OCI-M2 (cell line): ENCODE results near the gene GPR37.

Experiments
- DNase-seq: peaks from one replicate; lab custom pipeline; 2025; ENCODE audit not compliant: unreplicated experiment; lab: John Stamatoyannopoulos, UW

GPR37 gene

DNA sequence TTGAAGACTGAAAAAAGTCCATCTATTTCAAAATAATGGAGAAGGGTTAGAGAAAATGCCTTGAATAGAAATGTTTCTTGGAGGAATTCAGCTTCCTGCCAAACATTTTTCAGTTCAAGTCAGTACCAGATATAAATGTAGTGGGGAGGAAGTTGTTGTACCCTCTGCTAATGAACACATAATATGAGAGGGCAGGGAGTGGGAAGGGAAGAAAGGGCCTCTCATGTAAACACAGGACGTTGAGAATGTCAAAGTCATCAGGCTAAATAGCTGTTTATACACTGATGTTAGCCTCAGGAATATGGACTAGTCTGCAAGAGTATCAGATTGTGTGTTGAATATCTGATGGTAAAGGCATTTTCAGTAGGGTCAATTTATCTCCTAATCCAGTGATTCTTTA is 37.0 kb downstream of the GPR37 start:
- DNase-seq, result no peak

DNA sequence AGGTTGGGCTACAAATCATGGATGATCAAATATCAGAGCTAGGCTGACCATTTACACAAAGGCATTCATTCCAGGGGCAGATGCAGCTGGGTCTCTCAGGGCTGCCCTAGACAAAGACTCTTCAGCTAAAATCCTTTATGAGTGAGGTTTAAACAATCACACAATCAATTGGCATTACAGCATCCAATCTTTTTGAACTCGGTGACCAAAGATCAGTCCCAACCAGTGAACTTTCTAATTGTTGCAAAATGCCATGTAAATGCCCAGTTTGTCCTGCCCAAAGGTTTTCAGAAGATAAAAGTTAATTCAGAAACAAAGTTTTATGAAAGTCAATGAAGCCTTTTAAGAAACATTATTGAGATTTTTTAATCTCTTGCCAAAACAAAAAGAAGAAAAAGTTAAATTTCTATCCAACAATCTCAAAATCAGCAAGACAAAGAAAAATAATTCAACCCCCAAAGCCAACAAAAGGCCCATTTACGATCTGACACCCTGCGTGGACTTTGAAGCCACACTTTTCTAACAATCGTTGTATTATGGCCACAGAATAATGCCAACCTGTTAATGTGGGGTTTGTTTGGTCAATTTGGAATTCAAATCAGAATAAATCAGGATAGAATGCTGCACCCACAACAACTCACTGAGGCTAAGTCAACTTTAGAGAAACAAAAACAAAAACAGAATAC is 40.9 kb downstream of the GPR37 start:
- no peak for DNase-seq

DNA sequence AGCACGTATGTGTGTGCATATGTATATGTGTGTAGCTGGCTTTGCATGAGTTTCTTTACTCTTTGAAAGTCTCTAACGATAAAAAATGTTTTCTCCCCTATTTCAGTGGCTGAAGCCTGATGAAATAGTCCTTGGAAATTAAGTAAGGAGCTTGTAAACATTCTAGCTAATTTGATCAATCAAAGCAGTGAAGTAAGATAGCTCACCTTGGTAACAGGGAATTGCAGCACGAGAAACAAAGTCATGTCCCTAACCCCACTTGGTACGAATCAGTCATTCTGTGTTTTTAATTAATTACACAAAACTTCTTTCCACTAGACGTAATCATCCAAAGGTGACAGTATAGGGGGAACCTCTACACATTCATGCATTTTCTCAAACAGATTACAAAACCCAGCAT is 41.5 kb downstream of the GPR37 start:
- no peak for DNase-seq

DNA sequence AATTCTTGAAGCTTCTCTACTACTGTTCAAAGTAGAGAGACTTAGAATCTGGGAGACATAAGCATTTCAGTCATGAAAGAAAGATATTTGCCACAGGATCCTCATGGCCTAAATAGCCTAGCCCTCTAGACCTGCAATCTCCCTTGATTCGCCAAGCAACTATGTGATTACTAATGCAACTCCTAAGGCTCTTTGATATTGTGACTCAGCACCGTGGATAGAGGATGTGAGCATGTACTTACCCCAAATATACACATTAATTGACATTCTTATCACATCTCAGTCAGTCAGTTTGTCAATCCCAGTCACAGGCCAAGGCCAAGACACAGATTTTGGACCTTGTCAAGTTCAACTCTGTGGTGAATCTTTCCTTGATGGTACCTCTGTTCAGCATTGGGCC is 42.6 kb downstream of the GPR37 start:
- no peak for DNase-seq

DNA sequence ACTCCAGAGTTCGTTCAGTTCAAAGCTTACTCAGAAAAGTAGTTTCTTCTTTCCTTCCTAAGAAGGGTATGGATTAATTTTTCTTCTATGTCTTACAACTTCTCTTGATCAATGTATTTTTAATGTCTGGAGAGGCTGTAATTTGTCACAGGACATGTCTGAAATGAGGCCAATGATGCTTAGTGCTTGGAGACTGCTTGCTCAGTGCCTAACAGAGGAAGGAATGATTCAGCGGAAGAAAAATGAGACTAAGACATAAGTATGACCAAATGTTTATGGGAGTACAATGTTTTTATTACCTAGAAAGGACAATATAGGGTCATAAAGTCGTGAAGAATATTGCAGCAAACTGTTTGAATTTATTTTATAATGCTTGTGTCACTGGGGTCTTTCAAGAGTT is 43.3 kb downstream of the GPR37 start:
- DNase-seq, result no peak

DNA sequence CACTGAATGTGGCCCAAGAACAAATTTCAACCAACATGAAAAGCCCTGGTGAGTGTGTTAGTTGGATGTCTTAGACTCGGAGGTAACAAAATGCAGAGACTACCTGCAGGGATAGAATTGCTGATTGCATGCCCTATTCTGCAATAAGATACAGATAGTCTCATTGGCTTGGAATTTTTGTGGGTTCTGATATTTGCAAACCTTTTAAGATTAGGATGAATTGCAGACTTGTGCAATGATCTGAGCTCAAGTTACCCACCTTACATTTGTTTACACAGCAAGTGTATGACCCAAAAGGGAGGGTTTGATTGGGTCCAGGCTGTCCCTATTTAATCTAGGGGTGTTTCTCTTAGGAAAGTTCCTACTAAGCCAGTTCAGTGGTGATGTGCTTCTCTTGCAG is 45.4 kb downstream of the GPR37 start:
- DNase-seq, result no peak

DNA sequence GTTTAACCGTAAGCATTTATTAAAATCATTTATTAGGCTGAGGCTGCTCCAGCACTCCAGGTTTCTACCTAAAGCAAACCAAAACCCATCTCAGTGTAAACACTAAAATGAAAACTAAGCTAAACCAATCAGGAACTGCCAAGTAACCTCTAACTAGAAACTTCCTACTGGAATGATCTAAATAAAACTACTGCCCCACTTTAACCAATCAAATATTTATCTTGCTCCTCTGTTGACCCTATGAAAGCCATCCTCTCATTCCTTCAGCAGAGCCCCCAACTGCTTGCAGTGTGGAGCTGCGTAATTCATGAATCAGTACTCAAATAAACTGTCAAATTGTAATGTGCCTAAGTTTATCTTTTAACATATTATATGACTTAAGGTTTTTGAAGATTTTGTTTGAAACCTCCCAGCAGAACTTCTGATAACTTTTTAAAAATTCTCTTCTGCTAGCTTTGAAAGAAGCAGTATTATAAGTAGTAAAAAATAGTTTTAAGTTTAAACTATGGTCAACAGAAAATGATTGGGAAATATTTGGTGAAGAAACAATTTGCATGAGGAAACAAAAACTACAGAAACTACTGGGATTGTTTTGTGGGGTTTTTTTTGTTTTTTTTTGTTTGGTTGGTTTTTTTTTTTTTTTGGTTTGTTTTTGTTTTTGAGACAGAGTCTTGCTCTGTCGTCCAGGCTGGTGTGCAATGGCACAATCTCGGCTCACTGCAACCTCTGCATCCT is 47.4 kb downstream of the GPR37 start:
- no peak for DNase-seq

DNA sequence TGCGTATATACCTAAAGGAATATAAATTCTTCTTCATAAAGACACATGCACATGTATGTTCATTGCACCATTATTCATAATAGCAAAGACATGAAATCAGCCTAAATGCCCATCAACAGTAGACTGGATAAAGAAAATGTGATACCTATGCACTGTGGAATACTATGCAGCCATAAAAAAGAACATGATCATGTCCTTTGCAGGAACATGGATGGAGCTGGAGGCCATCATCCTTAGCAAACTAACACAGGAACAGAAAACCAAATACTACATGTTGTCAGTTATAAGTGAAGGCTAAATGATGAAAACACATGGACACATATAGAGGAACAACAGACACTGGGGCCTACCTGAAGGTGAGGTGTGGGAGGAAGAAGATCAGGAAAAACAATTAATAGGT is 48.7 kb downstream of the GPR37 start:
- no peak for DNase-seq

DNA sequence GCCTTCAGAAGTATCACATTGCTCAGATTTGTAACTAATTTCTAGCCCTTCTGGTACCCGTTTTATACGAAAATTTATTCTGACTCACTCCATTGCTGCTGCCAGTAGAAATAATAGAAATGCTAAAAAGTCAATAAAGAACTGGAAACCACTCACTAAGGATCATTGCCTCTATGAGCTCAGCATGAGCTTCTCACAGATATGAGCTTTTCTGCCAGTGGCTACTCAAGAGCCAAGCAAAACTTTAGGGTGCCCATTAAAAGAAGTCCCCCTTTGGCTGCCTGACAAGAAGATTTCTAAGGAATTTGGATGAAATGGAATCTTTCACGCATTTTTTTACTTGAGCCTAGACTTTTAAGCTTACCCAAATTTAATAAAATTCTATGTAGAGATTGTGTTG is 52.5 kb downstream of the GPR37 start:
- DNase-seq, result no peak

DNA sequence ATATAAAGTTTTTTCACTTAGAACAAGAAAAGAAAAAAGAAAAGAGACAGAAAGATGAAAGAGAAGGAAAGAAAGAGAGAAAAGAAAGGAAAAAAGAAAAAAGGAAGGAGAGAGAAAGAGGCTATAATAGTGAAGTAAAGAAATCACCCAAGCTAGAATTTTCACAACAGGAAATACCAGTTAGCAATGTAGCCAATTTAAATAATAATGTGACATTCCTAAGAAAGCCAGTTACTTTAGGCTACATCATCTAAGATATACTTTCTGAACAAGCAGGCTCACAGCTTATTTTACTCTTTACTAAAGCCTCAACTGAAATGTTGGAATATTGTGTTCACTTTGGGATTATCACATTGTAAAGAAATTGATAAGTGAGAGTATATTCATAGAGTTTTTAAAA is 53.6 kb downstream of the GPR37 start:
- no peak for DNase-seq

DNA sequence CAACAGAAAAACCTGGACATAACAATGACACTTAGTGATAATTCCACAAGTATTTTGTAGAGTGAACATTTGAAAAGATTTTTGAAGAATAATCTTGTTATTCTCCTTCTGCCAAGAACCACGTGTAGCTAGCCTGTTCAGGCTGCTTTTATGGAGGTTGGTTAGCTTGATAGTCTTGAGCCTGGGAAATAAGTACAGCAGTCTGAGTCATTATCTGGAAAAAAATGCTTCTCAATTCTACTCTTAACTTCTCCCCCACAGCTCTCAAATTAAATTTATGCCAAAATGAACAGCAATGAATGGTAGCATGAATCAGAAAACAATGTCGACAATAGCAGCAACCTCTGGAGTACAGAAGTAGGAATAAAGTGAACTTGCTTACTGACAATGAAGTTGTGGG is 63.2 kb downstream of the GPR37 start:
- no peak for DNase-seq

DNA sequence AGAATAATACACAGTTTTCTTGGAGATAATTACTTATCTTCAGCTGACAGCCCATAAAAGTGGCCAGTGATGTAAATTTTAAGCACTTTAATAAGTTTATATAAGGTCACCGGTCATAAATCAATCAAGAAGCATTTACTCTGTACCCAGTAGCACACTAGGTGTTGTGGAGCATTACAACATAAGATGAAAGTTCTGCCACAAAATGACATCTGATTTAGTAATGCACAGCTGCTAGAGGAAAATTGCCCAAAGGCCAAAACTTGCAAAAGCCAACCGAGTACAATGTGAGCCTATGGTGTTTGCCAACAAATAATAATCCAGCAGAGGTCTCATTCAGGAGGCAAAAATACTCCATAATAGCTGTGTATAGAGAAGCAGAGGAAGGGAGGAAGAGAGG is 63.6 kb downstream of the GPR37 start:
- DNase-seq, result no peak

DNA sequence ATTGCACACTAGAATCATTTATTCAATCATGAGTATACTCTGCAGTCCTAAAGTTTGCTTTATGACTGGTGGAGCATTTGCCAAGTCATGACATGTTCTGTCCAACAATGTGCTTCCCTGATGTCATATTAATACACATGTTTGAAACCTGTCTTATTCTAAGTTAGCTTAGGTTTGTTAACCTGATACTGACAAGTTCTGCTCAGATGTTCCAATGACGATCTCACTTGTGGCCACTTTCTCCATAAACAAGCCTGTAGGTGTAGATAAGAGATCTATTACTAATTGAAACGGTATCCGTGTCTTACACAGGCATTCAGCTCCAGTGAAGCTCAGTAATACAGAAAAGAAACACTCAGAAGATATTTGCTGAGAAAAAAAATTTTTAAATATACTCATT is 64.9 kb downstream of the GPR37 start:
- no peak for DNase-seq

DNA sequence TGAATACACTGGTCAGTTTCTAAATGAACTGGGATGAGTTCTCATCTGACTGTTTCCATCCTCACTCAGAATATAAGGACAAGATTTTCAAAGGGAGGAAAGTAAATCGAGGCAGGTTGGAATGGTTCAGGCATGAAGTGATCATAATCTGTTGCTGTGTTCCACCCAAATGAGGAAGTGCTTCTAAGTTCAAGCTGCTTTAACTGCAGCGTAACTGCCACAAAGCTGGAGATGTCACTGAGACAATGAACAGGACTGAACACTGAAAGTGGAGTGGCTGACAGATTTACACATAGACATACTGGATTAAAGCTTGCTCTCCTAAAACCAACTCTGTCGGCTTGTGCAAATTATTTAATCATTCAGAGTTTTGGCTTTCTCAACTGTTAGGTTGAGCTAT is 66.6 kb downstream of the GPR37 start:
- no peak for DNase-seq

DNA sequence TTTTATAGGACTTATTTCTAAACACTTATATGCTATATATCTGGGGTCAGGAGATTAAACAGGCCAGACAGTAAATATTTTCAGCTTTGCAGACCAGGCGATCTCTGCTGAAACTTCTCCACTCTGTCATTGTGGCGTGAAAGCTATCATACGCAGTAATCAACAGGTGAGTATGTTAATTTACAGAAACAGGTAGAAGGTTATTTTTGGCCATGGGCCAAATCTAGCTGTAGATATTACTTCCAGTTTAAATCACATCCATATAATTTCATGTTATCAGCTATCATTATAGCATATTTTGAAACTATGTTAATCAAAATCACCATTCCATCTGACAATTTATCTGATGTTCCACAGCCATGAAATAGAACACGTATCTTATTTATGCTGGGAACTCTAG is 67.8 kb downstream of the GPR37 start:
- DNase-seq, result no peak
